Activated CD4-positive, alpha-beta T cell treated with anti-CD3 and anti-CD28 coated beads, Interleukin-2, amount 50 U/mL, for 4 hours (primary cell): ENCODE measurements around the gene TOGARAM2.
A peak's percentile ranks its signal among the peaks of the same experiment; 100 is the strongest.

Experiments used
- DNase-seq, 2 experiments: peaks; one replicate each; pipeline ENCODE4 v3.0.0-alpha.2; 2020

TOGARAM2 gene

GRCh38 chr2:28981016-28981441 lies at the start of gene TOGARAM2:
TOGARAM2 (plus strand) TSS chr2:28981298; CDS start chr2:28994835, 13,537 bp downstream.
- no peak for DNase-seq

GRCh38 chr2:28934769-28935168 lies 46.3 kb upstream of the TOGARAM2 start:
- no peak for DNase-seq

- no peak for DNase-seq
Measured at GRCh38 chr2:28941008-28941407, 40.1 kb upstream of the TOGARAM2 start.

GRCh38 chr2:28944535-28945248 lies 36.4 kb upstream of the TOGARAM2 start:
- no peak for DNase-seq

- DNase-seq: no peak
Measured at GRCh38 chr2:28948160-28948559, 32.9 kb upstream of the TOGARAM2 start.

GRCh38 chr2:28949190-28949589 lies 31.9 kb upstream of the TOGARAM2 start:
- no peak for DNase-seq

- DNase-seq: no peak
Measured at GRCh38 chr2:28949617-28950305, 31.3 kb upstream of the TOGARAM2 start.

- DNase-seq: no peak
Measured at GRCh38 chr2:28950941-28951630, 30.0 kb upstream of the TOGARAM2 start.

GRCh38 chr2:28951910-28952835 lies 28.9 kb upstream of the TOGARAM2 start:
- no peak for DNase-seq

- DNase-seq: no peak
Measured at GRCh38 chr2:28952836-28953211, 28.3 kb upstream of the TOGARAM2 start.

- no peak for DNase-seq
Measured at GRCh38 chr2:28955467-28955866, 25.6 kb upstream of the TOGARAM2 start.

- DNase-seq: peak; percentile 45 to 49
Measured at GRCh38 chr2:28956415-28956826, 24.7 kb upstream of the TOGARAM2 start.

GRCh38 chr2:28956890-28957289 lies 24.2 kb upstream of the TOGARAM2 start:
- no peak for DNase-seq

GRCh38 chr2:28958689-28959088 lies 22.4 kb upstream of the TOGARAM2 start:
- no peak for DNase-seq

GRCh38 chr2:28960401-28960800 lies 20.7 kb upstream of the TOGARAM2 start:
- DNase-seq: no peak

GRCh38 chr2:28962505-28962904 lies 18.6 kb upstream of the TOGARAM2 start:
- DNase-seq: no peak

GRCh38 chr2:28970464-28971160 lies 10.5 kb upstream of the TOGARAM2 start:
- no peak for DNase-seq

GRCh38 chr2:28972778-28973335 lies 8.2 kb upstream of the TOGARAM2 start:
- no peak for DNase-seq

- DNase-seq: no peak
Measured at GRCh38 chr2:28974252-28974651, 6.8 kb upstream of the TOGARAM2 start.

- DNase-seq: no peak
Measured at GRCh38 chr2:28975671-28976070, 5.4 kb upstream of the TOGARAM2 start.

GRCh38 chr2:28976584-28976983 lies 4.5 kb upstream of the TOGARAM2 start:
- DNase-seq: no peak
